Uterus (tissue), 4 donors: ENCODE results near the gene HCFC1. TPM values are rescaled to one million over a fixed set of nuclear protein-coding genes. Genes with fewer than 3 reads are reported as not detected.
A peak's percentile ranks its signal among the peaks of the same experiment; 100 is the strongest.

Experiments
- DNase-seq, 2 donors: peaks; one replicate each; pipeline ENCODE4 v3.0.0-alpha.2; 2019 to 2020
- H3K27ac ChIP-seq, 2 donors: fragments of 200-600 bp; sonication (generic); 1 replicate in 1 of 2; 2 replicates in 1 of 2; pipeline ENCODE4 v1.5.1; 2016 to 2018
- H3K27me3 ChIP-seq, 2 donors: fragments of 200-600 bp; sonication (generic); one replicate each; pipeline ENCODE4 v1.5.1; 2018 to 2019; ENCODE audit warnings: control low read depth in 1 of 2
- H3K36me3 ChIP-seq, 2 donors: fragments of 200-600 bp; sonication (generic); one replicate each; pipeline ENCODE4 v1.5.1; 2019; ENCODE audit warnings: control low read depth in 1 of 2
- H3K4me1 ChIP-seq, 2 donors: fragments of 200-600 bp; sonication (generic); one replicate each; pipeline ENCODE4 v1.5.1; 2018 to 2019; ENCODE audit warnings: control low read depth in 1 of 2
- H3K4me3 ChIP-seq, 2 donors: fragments of 200-600 bp; sonication (generic); 1 replicate in 1 of 2; 2 replicates in 1 of 2; pipeline ENCODE4 v1.5.1; 2018 to 2019; ENCODE audit warnings: mild to moderate bottlenecking in 1 of 2
- H3K9me3 ChIP-seq, 2 donors: fragments of 200-600 bp; sonication (generic); one replicate each; pipeline ENCODE4 v1.5.1; 2019; ENCODE audit warnings: control low read depth in 1 of 2
- CTCF ChIP-seq, 4 experiments: fragments of 200-600 bp in 2 of 4; fragments of 450-650 bp in 2 of 4; sonication (generic) in 2 of 4; IDR thresholded peaks; one replicate each; pipeline ENCODE4 v1.5.1; 2016 to 2019; ENCODE audit warnings: antibody characterized with exemption in 4 of 4, mild to moderate bottlenecking in 2 of 4, moderate library complexity in 1 of 4
- POLR2A ChIP-seq, 2 donors: fragments of 450-650 bp; IDR thresholded peaks; one replicate each; pipeline ENCODE4 v1.6.1; 2016; ENCODE audit warnings: antibody characterized with exemption in 2 of 2, mild to moderate bottlenecking in 1 of 2, moderate library complexity in 1 of 2
- intact Hi-C: fragments of 100-400 bp; cut with DNase I; formaldehyde crosslinking; loops from one replicate; pipeline ENCODE4 v1.15.1; 2023; ENCODE audit warnings: low total_unique reads
- total RNA-seq, 4 donors: library from RNA; depleted of rRNA in 3 of 4; stranded (reverse); fragments of >200 nt in 3 of 4; gene quantifications; one replicate each; pipeline versions ENCODE4 v1.1.0 to v1.2.4, GENCODE V29; 2014 to 2023
- donor health status: DM: yes; HTN: yes; CAD: no.

The HCFC1 gene
- total RNA-seq, 4 donors from 2014 or later = 20.9 to 65.7 (median 37.3) TPM

GRCh38 chrX:154015581-154016264 is 44.1 kb upstream of the HCFC1 start:
- TF ChIP-seq CTCF (IDR thresholded peaks at IDR 0.05) (no peak), POLR2A (IDR thresholded peaks at IDR 0.05) (no peak)
- no peak overlapping the region for H3K27ac ChIP-seq
- no peaks in the 10 kb centered on the region for H3K27me3 ChIP-seq
- intact Hi-C loops = no loop called here
- H3K36me3 ChIP-seq = no peaks in the 10 kb centered on the region
- H3K9me3 ChIP-seq = no peaks in the 10 kb centered on the region
- H3K4me3 ChIP-seq = no peak overlapping the region
- no peak for DNase-seq
- no peaks in the 10 kb centered on the region for H3K4me1 ChIP-seq

GRCh38 chrX:154014429-154015380 is 43.1 kb upstream of the HCFC1 start:
- H3K4me1 ChIP-seq = no peaks in the 10 kb centered on the region
- no peaks in the 10 kb centered on the region for H3K27me3 ChIP-seq
- no peak for DNase-seq
- H3K4me3 ChIP-seq = no peak overlapping the region
- no peaks in the 10 kb centered on the region for H3K36me3 ChIP-seq
- TF ChIP-seq POLR2A (IDR thresholded peaks at IDR 0.05) (no peak), CTCF (IDR thresholded peaks at IDR 0.05) (no peak)
- no peaks in the 10 kb centered on the region for H3K9me3 ChIP-seq
- no peak overlapping the region for H3K27ac ChIP-seq
- intact Hi-C loops = no loop called here

- peak in 1 of 2 donors; percentile 46 for DNase-seq
- peak; percentile 74 to 82 (median 76) for TF ChIP-seq CTCF (IDR thresholded peaks at IDR 0.05)
- no peak for TF ChIP-seq POLR2A (IDR thresholded peaks at IDR 0.05)
- intact Hi-C loops = no loop called here
Observed at GRCh38 chrX:154013614-154014360, 42.2 kb upstream of the HCFC1 start.

GRCh38 chrX:154013001-154013421 is 41.4 kb upstream of the HCFC1 start:
- intact Hi-C loops = no loop called here
- no peaks in the 10 kb centered on the region for H3K4me1 ChIP-seq
- H3K36me3 ChIP-seq = no peaks in the 10 kb centered on the region
- H3K4me3 ChIP-seq = no peak overlapping the region
- no peak for TF ChIP-seq CTCF (IDR thresholded peaks at IDR 0.05)
- TF ChIP-seq POLR2A (IDR thresholded peaks at IDR 0.05) = no peak
- DNase-seq = no peak
- H3K9me3 ChIP-seq = no peaks in the 10 kb centered on the region
- H3K27ac ChIP-seq = no peak overlapping the region
- no peaks in the 10 kb centered on the region for H3K27me3 ChIP-seq

More at GRCh38 chrX:154013614-154014360, 42.2 kb upstream of the HCFC1 start:
- Histone ChIP-seq H3K27me3 (no peaks in the 10 kb centered on the region), H3K9me3 (no peaks in the 10 kb centered on the region), H3K27ac (no peak overlapping the region), H3K36me3 (no peaks in the 10 kb centered on the region), H3K4me3 (no peak overlapping the region), H3K4me1 (no peaks in the 10 kb centered on the region)
